Middle frontal gyrus (tissue), 1 donor: ENCODE data around the gene IL2RA.
"Not testable (repeated sequence)": the region's sequence is repeated elsewhere in the genome, so short reads cannot be mapped to it uniquely, and the experiment has no call there.

ENCODE experiments used
- DNase-seq: peaks from one replicate; pipeline ENCODE4 v3.0.0-alpha.2; 2015; ENCODE audit warnings: low spot score; ENCODE audit errors: extremely low spot score

The IL2RA gene

GRCh38 chr10:6062101-6062771, at the start of gene IL2RA:
Gene IL2RA, minus strand, starts transcription at chr10:6062367. Its CDS starts 216 bp downstream, at chr10:6062151.
- no peak for DNase-seq

- DNase-seq: no peak
Observed at GRCh38 chr10:6110136-6110535, 48.0 kb upstream of the IL2RA start.

- no peak for DNase-seq
Observed at GRCh38 chr10:6109444-6109775, 47.2 kb upstream of the IL2RA start.

- DNase-seq: no peak
Observed at GRCh38 chr10:6108631-6109443, 46.7 kb upstream of the IL2RA start.

GRCh38 chr10:6108072-6108471, 45.9 kb upstream of the IL2RA start:
- no peak for DNase-seq

- DNase-seq: not testable (repeated sequence)
Observed at GRCh38 chr10:6107616-6108015, 45.4 kb upstream of the IL2RA start.

GRCh38 chr10:6103591-6103990, 41.4 kb upstream of the IL2RA start:
- no peak for DNase-seq

- no peak for DNase-seq
Observed at GRCh38 chr10:6102128-6102527, 40.0 kb upstream of the IL2RA start.

- no peak for DNase-seq
Observed at GRCh38 chr10:6101181-6101580, 39.0 kb upstream of the IL2RA start.

- DNase-seq: no peak
Observed at GRCh38 chr10:6100370-6100769, 38.2 kb upstream of the IL2RA start.

- DNase-seq: no peak
Observed at GRCh38 chr10:6098156-6098555, 36.0 kb upstream of the IL2RA start.

- no peak for DNase-seq
Observed at GRCh38 chr10:6097063-6097462, 34.9 kb upstream of the IL2RA start.

GRCh38 chr10:6095810-6096570, 33.8 kb upstream of the IL2RA start:
- no peak for DNase-seq

- no peak for DNase-seq
Observed at GRCh38 chr10:6092731-6093130, 30.6 kb upstream of the IL2RA start.

- DNase-seq: no peak
Observed at GRCh38 chr10:6091630-6092029, 29.5 kb upstream of the IL2RA start.

- DNase-seq: no peak
Observed at GRCh38 chr10:6089334-6090219, 27.4 kb upstream of the IL2RA start.

GRCh38 chr10:6088721-6089333, 26.7 kb upstream of the IL2RA start, which contains the start of gene RBM17:
Gene RBM17, plus strand, starts transcription at chr10:6089034. Its CDS starts 8,032 bp downstream, at chr10:6097066.
- peak; percentile 86 for DNase-seq

GRCh38 chr10:6086375-6087233, 24.4 kb upstream of the IL2RA start:
- DNase-seq: peak; percentile 82
